Activated CD4-positive, CD25-positive, alpha-beta regulatory T cell (primary cell): ENCODE results near the gene HDDC3.

Experiments used
- DNase-seq, 4 experiments: peaks; one replicate each; lab custom pipeline; 2025; lab: John Stamatoyannopoulos, UW

HDDC3 gene

DNA sequence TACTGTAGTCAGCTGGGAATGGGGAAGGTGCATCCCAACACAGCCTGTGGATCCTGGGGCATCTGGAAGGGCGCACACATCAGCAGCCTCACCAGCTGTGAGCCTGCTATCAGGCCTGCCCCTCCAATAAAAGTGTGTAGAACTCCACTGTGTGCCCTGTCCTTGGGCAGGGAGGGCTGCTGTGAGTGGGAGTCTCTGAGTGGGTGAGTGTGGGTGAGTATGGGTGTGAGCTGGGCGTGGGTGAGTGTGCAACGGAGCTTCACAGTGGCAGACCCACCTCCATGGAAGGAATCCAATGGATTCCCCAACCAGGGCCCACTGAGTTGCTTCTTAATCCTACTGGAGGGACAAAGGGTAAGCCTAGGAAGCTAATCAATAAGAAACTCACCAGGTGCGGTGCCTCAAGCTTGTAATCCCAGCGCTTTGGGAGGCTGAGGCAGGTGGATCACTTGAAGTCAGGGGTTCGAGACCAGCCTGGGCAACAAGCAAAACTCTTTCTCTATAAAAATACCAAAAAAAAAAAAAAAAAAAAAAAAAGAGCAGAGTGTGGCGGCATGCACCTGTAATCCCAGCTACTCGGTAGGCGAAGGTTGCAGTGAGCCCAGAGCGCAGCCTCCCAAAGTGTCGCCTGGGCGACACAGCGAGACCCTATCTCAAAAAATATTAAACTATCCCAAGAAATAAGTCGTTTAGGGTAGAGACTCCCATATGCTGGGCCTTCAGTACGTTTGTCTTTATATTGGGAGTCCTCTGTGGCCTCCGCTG lies 21.8 kb upstream of the HDDC3 start:
- DNase-seq = no peak

GRCh38 chr15:90952901-90953677 lies 20.7 kb upstream of the HDDC3 start:
- no peak for DNase-seq

DNA sequence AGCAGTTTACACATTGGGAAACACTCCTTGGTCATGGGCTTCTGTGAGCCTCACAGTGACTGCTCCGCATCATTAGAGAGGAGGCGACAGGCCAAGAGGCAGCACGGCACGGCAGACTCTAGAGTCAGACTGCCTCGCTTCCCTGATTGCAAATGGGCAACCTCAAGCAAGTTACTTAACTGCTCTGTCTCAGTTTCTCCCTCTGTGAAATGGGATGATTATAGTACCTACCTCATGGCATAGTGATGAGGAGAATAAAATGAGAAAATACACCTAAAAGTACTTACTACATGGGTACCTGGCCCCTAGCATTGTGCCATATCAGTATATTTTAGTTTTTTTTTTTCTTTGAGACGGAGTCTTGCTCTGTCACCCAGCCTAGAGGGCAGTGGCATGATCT lies 18.3 kb upstream of the HDDC3 start:
- DNase-seq = no peak

- no peak for DNase-seq
Observed at GRCh38 chr15:90949979-90950675, 17.8 kb upstream of the HDDC3 start.

DNA sequence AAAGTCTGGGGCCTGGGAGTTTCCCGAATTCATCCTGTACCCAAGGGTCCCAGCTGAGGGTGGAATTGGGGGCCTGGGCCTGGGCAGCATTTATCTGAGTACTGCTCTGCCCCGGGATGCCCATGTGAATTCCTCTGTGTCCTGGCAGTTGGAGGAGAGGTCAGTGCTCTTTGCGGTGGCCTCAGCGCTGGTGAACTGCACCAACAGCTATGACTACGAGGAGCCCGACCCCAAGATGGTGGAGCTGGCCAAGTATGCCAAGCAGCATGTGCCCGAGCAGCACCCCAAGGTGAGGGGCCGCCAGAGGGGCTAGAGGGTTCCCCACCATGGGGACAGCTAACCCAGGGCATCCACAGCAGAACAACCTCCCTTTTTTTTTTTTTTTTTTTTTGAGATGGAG lies 16.2 kb upstream of the HDDC3 start:
- no peak for DNase-seq

DNA sequence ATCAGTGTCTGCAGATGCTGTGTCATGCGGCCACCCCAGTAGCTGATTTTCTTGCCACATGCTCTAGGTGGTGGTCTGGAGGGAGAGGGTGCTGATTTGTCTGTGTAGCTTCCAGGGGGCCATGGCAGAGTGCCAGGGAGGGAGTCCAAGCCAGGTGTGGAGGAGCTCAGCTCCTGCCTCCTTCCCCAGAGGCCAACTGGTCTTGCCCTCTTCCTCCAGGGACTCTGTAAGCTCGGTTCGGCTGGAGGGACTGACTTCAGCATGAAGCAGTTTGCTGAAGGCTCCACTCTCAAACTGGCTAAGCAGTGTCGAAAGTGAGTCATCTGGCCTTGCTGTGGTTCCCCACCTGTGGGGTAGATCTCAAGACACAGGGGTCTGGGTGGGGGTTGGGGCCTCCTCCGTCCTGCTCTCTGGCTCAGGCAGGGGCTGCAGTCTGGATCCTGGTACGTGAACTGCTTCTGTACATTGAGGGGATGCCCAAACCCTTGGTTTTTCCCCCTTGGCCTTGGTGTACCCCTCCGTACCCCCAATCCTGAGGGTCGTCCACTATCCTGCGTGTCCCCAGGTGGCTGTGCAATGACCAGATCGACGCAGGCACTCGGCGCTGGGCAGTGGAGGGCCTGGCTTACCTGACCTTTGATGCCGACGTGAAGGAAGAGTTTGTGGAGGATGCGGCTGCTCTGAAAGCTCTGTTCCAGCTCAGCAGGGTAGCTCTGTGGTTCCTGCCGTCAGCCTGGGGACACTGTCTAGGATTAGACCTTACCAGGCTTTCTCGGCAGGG lies 15.4 kb upstream of the HDDC3 start:
- no peak for DNase-seq

- DNase-seq = no peak
Observed at GRCh38 chr15:90946941-90947576, 14.7 kb upstream of the HDDC3 start.

GRCh38 chr15:90946538-90946937 lies 14.2 kb upstream of the HDDC3 start:
- no peak for DNase-seq

DNA sequence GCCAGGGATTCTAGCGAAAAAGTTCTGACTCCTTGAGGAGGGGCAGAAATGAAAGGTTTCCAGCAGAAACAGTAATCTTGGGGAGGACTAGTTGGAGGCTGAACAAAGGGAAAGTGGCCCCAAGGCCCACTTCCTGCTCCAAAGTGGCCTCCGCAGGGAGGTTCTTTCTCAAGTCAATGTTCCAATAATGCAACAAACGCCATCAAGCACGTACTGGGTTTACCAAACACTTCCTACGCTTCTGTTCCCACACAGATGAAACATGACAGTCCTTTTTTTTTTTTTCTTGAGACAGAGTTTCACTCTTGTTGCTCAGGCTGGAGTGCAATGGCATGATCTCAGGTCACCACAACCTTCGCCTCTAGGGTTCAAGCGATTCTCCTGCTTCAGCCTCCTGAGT lies 12.7 kb upstream of the HDDC3 start:
- no peak for DNase-seq

- no peak for DNase-seq
Observed at GRCh38 chr15:90942354-90943120, 10.2 kb upstream of the HDDC3 start.

GRCh38 chr15:90941038-90941437 lies 8.7 kb upstream of the HDDC3 start:
- no peak for DNase-seq

GRCh38 chr15:90939756-90940155 lies 7.4 kb upstream of the HDDC3 start:
- DNase-seq = no peak

- no peak for DNase-seq
Observed at GRCh38 chr15:90938261-90938660, 5.9 kb upstream of the HDDC3 start.

DNA sequence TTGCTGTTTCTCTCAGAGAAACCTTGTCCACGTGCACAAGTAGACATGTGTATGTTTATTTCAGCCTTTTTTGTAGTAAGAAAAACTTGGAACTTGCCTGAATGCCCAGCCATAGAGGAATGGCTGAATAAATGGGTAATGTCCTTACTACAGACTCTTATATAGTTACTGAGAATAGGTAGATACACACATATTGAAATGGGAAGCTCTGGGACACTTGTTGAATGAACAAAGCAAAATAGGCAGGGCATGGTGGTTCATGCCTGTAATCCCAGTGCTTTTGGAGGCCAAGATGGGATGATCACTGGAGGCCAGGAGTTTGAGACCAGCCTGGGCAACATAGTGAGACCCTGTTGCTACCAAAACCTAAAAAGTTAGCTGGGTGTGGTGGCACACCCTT lies 4.5 kb upstream of the HDDC3 start:
- DNase-seq = no peak

- DNase-seq = peak; percentile 90 to 97 (median 93)
Observed at GRCh38 chr15:90934949-90935751, 2.8 kb upstream of the HDDC3 start, which contains the start of gene UNC45A. Gene UNC45A (plus strand): TSS chr15:90935285. CDS start chr15:90935325, 40 bp downstream.

GRCh38 chr15:90934256-90934948 lies 2.1 kb upstream of the HDDC3 start:
- peak; percentile 60 to 78 (median 74) for DNase-seq

DNA sequence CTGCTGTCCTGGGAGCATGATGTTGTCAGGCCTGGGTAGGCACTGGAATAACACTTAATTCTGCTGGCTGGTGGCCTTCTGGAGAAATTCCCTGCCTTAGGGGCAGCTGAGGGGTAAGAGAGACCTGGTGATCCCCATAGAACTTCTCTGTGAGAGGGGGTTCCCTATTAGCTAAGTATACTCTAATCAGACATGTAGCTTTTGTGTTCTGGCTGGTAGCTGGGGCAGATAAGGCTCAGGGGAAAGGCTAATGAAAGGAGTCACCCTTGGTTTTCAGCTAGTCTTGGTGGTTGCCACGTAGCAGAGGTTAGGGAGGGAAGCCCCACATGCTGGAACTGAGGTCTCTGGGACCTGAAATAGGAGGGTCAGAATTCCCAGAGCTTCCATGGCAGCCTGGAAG lies 952 bp upstream of the HDDC3 start:
- no peak for DNase-seq

GRCh38 chr15:90932660-90932991 lies 277 bp upstream of the HDDC3 start:
- DNase-seq = no peak

DNA sequence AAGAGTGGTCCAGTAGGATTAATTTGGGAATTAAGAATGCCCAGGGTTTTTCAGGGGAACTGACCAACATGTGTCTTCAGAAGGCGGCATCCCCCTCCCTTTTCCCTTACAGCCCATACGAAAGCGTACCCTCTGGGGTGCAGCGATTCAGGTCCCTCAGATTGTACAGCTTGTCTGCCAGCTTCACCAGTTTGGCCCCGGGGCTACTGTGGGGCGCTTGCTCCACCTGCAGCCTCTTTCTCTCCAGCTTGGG lies 848 bp downstream of the HDDC3 start:
- DNase-seq = no peak
